AML-193 (cell line): ENCODE measurements around the gene OLFM4.

Source experiments
- DNase-seq, 2 experiments: peaks; one replicate each; lab custom pipeline; 2025; lab: John Stamatoyannopoulos, UW

Gene OLFM4

DNA sequence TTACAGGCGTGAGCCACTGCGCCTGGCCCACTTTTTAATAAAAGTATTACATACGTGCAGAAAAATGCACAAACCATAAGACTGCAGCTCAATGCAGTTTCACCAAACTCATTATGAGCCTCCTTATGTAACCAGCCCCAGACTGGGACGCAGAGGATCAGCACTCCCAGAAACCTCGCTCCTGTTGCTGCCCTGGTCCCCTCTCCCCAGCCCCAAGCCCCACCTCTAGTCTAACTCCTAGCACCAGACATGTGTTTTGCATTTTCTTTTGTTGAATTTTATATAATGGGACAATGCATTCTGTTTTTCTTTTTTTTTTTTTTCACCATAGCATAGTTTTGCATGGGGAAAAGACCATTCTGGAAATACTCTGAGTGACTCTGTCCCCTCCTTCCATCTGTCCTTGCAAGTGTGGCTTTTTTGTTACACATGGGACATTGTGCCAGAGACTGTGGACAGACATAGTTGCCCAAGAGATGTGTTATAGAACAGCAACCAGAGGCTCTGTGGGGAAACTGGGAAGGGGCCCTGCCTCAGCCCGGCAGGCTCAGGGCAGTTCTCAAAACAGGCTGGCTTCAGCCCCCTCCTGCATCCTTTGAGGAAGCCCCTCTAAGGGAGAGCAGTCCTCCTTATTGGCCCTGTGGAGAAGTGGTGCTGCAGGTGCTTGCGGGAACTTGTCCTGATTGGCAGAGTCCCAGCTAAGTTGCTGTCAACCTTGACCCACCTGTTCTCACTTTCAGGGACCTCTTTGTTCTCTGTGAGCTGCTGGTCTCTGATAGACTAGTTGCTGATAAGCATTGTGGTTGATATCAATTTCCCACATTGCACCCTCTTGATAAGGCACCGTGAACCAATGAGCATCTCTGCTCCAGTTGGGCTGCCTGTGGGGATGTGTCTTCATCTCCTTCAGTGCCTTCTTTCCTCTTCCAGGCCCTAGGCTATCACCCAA is 13.8 kb upstream of the OLFM4 start:
- DNase-seq: no peak

DNA sequence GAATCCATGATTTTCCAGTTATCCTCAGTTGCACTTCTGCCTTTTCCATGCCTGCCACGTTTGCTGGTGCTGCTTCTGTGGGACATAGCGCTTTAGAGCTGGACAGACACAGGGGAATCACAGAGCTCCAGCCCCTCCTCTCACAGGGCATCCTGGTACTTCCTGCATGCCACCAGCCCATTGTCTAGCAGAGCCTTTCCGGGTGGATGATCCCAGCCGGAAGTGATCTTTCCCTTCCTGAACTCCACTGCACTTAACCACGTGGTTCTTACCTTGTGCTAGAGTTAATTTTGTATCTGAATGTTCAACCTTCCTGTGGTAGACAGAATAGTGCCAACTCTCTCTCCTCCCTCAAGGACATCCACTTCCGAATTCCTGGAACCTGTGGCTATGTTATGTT is 12.6 kb upstream of the OLFM4 start:
- no peak for DNase-seq

DNA sequence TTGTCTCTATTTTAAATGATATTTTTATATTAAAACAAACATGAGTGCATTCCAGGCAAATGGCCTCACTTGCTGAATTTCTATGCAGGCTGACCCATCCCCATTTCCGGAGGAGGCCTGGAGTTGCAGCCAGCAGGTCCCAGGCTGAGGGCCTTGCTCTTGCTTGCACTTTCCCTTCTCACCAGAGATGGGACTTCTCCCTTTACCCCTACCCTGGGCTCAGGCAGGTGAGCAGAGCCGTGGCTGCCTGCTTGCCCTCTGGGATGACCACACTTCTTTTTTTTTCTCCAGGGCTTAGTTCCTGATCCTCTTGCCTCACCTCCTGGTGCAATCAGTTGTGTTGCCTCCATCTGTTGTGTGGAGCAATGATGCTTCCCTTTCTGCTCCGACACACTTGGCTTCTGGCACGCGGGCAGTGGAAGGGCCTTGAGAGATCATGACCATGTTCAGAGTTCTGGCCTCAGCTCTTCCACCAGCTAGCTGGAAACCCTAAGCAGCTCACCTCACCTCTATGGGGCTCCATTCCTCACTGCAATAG is 11.1 kb upstream of the OLFM4 start:
- peak; percentile 37 to 68 for DNase-seq

DNA sequence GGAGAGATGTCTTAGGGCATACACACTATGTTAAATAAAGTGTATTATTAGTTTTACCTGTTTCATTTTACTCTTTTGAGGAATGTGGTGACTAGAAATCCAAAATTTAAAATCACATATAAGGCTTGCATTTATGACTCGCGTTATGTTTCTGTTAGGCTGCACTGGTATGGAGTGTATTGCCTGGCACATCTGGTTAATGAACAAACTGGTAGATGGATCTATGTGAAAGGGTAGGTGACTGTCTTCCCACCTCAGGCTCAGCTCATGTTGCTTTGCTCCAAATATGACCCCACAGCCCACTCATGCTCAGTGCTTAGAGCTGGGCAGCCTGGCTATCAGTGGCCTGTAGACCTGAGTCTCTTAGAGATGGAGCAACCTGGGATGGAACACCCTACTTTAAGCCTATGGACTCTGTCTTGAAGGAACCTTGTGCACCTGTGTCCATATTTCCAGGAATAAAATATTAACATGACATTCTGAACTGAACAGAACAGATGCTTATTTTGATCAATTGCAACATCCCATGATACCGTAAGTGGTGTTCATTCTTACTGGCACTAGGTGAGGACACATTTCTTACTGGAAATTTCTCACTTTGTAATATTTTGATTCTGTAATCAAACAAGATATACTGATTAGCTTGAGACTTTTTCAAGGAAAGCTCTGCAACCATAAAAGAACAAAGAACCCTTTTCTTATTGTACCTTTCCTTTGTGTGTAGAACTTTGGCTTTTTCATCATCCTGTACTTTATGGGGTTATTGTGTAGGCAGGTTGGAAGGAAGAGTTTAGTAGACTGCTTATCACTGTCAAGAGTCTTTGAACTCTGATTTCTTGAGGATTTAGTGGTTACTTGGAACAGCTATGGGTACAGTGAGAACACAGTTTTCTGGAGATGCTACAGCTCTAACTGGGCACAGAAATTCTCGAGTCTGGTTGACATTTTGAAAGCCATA is 9.6 kb upstream of the OLFM4 start:
- no peak for DNase-seq

DNA sequence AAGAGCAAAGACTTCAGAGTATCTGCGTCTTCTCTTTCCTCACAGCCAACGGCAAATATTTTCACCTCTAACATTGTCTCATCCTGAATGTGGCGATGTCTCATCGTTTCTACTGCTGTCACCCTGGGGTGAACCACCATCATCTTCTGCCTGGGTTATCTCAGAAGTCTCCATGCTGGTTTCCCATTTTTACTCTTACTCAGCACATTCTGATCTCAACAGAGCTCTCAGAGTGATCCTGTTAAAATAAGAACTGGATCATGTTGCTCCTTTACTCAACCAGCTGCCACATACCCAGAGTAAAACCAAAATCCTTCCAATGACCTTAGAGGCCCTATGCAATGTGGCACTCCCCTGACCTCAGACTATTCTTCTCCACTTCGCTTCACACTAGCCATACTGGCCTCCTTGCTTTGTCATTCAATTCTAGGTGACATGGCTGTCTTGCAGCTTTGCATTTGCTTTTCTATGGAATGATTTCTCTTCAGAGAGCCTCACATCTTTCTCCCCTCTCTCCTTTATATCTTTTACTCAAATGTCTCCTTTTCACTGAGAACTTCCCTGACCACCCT is 7.8 kb upstream of the OLFM4 start:
- no peak for DNase-seq

DNA sequence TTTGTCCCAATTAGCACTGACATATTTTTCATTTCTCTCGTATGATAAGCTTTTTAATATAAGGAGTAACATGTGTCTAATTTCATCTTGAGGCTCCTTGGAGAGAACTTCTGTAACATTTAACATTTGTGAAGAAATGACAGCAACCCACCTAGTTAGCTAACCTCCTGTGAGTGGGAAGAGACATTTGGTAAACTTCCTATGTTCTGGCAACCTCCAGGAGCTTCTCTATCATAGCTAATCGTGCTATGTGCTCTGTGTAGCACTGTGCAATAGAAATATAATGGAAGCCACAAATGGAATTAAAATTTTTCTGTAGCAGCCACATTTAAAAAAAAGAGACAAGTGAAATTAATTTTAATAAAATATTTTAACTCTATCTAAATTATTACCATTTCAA is 5.4 kb upstream of the OLFM4 start:
- no peak for DNase-seq

- no peak for DNase-seq
Measured at GRCh38 chr13:53028063-53028462, 550 bp upstream of the OLFM4 start.

GRCh38 chr13:53032849-53033248 is 4.2 kb downstream of the OLFM4 start:
- DNase-seq: no peak

DNA sequence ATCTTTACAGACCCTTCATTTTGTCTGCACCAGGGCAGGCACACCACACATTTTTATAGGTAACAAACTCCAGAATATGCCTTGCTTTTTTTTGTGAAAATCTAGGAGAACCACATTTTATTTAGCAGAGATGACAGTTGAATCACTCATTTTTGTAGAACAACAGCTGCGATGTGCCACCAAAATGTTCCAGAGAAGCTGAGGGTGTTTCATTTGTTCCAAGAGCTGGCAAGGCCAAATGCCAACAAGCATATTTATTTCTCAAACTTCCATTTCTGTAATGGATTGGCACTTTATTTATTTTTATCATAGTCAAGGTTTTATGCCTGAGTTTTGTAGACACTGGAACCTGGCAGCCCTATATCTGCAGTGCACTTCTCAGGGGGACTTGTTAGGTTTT is 10.4 kb downstream of the OLFM4 start:
- DNase-seq: no peak

DNA sequence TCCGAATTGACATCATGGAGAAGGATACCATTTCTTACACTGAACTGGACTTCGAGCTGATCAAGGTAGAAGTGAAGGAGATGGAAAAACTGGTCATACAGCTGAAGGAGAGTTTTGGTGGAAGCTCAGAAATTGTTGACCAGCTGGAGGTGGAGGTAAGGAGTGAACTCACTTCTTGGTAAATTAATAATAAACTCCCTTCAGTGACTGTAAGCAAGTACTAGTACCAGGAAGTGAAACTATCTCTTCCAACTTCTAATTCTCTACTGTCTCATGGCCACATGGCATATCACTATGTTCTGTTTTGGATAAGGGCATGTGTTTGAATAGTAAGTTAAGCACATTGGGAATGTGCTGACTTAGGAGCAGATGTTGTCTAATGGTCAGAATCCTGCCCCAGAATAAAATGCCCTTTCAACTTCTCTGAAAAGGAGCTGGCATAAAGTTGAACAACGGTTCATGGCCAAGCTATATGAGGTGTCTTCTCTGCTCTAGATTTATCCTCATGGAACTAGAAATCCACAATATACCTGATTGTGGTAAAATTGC is 13.4 kb downstream of the OLFM4 start:
- DNase-seq: no peak

- DNase-seq: no peak
Measured at GRCh38 chr13:53042877-53043276, 14.3 kb downstream of the OLFM4 start.

GRCh38 chr13:53043398-53043797 is 14.8 kb downstream of the OLFM4 start:
- DNase-seq: no peak

GRCh38 chr13:53045189-53045588 is 16.6 kb downstream of the OLFM4 start:
- DNase-seq: no peak

- DNase-seq: no peak
Measured at GRCh38 chr13:53048880-53049279, 20.3 kb downstream of the OLFM4 start.

- DNase-seq: no peak
Measured at GRCh38 chr13:53050151-53050550, 21.5 kb downstream of the OLFM4 start.

- DNase-seq: no peak
Measured at GRCh38 chr13:53052675-53053074, 24.1 kb downstream of the OLFM4 start.

- DNase-seq: no peak
Measured at GRCh38 chr13:53054569-53054968, 26.0 kb downstream of the OLFM4 start.

DNA sequence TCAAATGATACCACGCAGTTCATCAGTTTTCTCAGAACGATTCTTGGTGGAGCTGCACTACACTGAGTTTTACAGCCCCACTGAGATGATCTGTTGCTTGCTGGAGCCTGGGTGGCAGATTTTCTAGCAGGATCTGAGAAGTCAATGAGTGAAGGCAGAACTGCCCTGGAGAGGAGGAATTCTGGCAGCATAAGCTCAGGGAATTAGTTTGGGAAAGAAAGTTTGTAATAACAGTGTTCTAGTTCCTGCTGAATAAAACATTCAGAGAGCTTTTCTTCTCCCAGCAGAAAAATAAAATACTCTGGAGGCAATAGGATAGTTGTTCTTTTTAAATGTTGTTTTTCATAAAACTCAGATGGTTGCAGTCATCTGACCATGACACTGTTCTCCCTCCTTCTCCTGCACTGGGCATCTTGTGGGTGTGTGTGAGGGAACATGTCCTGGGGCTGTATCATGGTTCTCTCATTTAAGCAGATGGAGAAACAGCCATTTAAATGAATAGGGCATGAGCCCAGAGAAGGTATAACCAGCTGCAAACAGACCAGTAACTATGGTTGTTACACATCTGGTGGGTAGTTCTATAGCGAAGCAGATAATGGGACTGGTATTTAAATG is 29.6 kb downstream of the OLFM4 start:
- no peak for DNase-seq

DNA sequence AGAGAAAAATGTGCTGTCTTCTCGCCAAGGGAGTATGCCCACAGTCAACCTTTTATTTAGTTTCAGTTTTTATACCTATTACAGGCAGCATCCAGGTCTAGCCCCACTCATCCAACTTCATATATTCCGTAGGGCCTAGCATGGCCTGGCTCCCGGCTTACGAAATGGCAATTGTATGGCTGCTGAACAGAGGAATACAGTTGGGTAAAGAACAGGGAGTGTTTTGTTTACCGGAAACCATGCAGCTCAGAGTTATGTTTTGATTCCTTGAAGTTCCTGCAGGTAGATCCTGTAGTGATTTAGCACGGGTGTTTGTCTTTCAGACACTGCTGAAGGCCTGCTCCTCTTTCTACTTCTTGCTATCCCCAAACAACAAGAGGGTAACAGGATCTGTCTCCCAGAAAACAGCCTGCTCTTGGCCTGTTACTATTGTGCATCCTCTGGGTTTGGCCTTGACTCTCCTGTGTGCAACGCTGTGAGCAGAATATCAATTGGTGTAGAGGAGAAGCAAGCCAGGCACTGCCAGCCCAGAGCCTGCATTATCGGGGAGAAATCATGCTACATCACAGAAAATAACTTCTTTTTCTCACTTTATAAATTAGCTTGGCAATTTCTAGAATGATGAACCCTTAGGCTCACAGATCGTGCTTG is 32.4 kb downstream of the OLFM4 start:
- no peak for DNase-seq

- no peak for DNase-seq
Measured at GRCh38 chr13:53064731-53065130, 36.1 kb downstream of the OLFM4 start.

GRCh38 chr13:53066411-53066810 is 37.8 kb downstream of the OLFM4 start:
- DNase-seq: no peak
